Glomerular visceral epithelial cell (primary cell): ENCODE measurements around the gene TMEM125.

ENCODE experiments used
- DNase-seq: peaks from one replicate; pipeline ENCODE4 v3.0.0-alpha.2; 2016; ENCODE audit errors: extremely low spot score

Gene TMEM125

DNA sequence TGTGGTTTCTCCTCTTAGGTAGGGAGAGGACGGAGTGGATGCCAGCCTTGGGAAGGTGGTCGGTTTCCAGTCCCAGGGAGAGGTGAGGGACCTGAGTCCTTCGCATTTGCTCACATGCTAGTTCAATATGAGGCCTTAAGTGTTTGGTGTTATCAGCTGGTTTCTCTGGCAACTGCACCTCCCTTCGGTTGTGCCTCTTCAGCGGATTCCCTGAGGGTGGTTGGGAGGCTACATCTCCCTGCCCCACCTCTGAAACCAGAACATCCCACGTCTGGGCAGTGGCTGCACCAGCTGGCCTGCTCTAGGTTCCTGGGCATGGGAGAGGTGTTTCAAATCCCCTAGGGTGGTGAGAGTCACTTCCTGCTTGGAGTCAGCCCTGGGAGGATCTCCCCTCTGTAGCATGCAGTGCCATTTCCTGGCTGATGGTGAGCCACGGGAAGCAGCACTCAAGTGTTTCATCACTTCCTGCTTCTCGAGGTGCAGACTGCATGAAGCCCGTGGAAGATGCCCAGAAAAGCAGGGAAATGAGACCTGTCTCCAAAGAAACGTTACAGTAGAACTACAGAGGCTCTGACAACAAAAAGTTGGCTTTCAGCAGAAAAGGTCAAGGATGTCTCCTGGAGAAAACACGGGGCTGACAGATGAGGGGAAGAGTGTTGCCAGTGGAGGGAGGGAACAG, 4.5 kb downstream of the TMEM125 start:
- DNase-seq: peak; percentile 11

DNA sequence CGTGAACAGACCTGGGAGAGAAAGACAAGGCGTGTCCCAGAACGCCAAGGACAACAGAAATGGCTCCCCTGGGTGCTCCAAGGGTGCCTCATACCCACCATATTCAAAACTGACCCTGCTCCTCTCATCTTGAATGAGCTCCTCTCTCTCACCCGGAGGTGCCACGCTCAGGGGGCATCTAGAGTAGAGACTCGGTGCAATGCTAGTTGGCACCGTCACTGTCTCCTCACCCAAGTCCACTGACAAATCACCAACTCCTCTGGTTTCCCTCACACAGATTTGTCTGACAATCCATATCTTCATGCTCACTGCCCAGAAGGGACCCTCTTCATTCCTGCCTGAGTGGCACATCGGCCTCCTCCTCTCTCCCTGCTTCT, 5.0 kb downstream of the TMEM125 start:
- no peak for DNase-seq

DNA sequence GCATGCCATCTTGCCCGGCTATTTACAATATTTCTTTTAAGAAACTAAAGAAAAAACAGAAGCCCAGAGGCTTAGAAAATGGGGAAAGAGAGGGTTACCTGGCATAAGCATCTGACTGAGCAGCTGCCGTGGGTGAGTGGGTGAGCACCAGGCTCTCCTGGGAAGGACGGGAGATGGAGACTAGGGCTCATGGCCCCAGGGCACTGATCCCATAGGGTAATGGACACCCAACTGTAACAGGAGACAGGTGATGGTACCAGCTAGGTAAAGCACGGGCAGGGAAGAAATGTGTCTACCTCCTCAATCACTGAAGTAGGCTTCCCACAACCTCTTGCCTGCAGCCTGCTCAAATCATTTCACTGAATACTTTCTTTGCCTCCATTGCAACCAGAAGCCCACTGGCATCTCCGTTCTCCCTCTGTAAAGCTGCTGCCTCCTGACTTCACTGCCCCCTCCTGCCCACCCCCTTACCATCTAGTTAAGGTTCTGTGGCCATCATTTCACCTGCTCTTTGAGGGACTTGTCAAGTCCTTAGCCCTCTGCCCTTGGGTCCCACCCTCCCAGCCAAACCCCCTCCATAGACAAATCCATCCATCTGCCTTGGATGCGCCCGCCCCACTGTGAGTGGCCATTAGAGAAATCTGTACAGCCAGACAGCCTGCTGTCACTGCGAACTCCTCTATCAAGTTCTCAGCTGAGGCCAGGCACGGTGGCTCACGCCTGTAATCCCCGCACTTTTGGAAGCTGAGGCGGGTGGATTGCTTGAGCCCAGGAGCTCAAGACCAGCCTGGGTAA, 6.2 kb downstream of the TMEM125 start:
- DNase-seq: no peak

DNA sequence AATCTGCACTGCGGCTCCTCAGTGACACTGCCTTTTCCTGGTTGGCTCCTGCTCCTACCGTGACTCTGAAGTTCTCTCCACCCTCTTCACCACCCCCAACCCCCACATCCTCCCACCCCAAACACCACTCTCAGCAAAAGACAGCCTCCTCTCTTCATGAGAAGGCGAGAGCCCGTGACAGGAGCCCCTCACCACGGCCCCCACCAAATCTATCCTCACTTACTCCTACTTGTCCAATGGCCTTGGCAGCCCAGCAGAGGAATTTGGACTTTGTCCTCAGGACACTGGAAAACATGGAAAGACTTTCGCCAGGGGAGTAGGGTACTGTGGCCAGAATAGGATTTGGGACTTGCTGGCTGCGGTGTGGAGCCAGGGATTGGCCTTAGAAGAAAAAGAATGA, 6.9 kb downstream of the TMEM125 start:
- DNase-seq: no peak

DNA sequence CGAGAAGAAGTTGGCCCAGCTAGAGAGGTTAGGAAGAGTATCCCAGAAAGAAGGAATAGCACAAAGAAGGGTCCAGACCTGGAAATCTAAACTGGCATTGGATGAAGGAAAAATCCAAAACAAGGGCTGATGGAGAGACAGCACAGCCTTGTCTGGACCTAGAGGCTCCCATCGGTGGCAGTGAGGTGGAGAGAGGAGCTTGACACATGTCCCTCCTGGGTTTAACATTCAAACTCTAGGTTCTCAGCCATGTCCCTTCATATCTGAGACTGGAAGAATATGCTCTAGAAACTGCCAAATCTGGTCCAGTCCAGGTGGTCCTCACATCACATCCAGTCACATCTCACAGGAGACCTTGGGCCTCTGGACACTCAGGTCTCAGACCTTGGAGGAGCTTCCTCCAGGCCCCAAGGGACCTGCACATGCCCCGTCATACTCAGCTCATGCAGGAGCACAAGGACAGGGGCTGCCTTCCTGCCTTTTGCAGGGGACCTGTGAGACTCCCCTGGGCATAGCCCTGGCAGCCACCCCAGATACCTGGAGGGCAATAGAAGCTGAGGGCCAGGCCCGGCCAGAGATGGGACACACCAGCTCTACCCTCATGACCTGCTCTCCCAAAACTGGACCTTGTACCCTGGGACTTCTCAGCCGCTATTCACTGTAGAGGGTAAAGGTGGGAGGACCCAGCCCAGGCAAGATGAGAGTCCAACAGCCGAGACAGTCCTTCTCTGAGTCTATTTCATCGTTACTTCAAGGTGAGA, 7.5 kb downstream of the TMEM125 start:
- DNase-seq: no peak

DNA sequence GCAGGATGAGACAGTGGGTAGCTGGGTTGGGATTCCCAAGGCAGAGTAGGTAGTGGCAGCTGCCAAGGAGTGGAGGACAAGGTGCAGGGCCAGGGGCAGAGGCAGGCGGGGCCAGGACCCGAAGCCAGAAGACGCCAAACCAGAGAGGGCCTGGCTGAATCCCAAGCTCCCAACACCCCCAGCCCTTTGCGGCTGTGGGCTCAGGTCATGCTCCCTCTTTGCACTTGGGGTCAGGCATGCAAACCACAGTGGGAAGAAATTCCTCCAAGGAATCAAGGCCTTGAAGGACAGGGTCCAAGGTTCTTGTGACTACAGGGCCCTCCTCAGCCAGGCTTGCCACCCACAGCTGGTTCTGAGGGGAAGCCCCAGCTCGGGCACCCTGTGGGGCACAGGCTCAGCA, 9.4 kb downstream of the TMEM125 start:
- DNase-seq: no peak

DNA sequence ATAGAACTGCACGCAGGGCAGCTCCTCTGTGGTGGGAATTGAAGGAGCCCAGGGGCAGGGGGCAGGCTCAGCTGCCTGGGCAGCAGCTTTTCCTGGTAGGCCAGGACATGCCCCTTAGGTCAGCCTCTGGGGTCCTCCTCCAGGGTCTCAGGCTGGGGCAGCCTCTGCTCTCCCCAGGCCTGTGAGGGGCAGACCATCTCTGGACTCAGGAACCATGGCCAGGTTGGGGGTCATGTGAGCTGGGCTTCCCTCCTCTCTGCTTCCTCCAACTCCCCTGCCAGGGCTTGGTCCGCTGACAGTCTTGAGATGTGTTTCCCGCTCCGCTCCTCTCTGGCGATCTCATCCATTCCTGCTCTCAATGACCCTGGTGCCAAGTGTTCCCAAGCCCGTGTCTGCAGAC, 9.9 kb downstream of the TMEM125 start:
- no peak for DNase-seq

DNA sequence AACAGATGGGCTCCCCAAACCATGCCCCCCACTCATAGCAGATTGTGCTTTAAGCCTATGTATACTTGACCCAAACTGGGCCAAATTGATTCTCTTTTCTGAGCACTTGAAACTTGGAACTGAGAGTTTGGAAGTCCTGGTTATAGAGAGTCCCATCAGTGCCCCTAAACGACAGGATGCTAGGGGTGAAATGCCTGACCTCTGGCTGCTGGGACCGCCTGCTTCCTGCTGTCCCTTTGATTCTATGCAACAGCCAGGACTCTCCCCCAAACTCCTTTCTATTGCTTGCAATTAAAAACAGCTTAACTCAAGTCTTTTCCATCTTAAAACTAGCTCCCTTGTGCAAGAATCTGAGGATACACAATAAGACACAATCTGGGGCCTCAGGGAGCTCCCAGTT, 10.9 kb downstream of the TMEM125 start:
- DNase-seq: no peak

DNA sequence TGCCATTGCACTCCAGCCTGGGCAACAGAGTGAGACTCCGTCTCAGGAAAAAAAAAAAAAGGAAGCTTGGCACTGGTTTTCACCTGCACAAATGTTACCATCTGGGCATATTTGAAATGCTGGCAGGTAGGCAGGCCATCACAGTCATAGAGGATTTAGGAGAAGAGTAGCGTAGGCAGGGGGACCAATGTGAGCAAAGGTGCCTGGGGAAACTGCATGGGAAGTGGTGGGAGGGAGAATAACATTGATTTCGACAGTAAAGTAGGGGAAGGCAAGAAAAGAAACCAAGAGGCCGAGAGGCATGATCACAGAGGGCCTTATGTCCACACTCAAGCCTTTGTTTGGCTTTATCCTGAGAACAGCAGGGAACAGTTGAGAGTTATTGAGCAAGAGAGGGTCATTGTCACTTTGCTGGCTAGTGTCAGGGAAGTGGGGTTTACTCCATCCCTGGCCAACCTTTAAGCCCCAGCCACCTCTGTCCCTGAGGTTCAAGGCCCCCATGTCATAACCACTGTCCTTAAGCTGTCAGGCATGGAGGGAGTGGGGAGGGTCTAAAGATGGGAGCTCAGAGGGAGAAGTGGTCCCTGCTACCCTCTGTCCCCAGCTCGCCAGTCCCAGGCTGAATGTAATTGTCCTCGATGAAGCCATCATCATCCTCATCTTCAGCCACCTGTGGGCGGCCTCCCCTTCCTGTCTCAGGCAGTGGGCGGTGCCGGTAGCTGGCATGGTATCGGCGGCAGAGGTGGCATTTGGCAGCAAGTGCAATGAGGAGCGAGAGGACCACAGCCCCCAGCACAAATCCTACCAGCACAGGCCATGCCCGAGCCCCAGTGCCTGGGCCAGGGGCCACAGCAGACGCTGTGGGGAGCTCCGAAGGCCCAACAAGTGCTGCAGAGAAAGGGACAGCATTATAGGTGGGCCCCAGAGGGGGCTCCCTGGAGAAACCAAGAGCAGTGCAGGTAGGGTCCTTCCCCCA, 12.7 kb downstream of the TMEM125 start:
- no peak for DNase-seq

DNA sequence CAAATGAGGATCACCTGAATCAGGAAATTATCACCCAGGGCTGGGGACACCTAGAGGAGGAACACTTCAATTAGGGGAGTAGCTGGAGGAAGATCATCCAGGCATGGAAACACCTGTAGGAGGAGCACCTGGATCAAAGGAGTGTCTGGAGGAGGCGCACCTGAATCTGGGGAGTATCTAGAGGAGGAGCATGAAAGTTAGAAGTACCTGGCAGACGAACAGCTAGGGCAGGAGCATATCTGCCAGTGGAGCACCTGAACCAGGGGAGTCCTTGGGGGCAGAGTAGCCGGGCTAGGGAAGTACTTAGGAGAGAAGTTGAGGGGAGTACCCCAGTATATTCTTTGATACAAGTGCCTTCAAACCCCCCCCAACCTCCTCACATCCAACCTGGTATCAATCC, 14.3 kb downstream of the TMEM125 start:
- no peak for DNase-seq

DNA sequence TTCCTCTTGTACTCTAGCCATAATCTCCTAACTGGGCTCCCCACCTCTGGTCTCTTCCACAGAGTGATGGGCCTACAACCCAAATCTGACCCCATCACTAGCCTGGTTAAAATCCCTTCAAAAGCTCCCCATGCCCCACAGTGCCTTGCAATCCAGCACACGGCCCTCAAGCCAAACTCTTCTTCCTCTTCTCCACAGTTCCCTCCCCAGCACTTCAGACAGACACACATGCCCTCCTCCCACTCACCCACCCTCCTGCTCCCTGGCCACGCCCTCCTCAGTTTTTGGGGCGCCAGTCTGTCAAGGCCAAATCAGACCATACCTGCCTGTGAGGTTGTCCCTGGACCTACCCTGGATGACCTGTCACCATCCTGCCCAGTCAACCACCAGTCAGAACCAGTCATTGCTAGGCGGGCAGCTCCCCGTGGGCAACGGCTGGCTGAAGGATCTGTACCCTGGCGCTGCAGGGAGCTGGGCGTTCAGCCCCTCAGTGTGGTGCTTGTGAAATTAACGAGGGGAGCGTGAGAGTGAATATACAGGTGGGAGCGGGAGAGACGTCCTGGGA, 14.8 kb downstream of the TMEM125 start:
- DNase-seq: no peak

DNA sequence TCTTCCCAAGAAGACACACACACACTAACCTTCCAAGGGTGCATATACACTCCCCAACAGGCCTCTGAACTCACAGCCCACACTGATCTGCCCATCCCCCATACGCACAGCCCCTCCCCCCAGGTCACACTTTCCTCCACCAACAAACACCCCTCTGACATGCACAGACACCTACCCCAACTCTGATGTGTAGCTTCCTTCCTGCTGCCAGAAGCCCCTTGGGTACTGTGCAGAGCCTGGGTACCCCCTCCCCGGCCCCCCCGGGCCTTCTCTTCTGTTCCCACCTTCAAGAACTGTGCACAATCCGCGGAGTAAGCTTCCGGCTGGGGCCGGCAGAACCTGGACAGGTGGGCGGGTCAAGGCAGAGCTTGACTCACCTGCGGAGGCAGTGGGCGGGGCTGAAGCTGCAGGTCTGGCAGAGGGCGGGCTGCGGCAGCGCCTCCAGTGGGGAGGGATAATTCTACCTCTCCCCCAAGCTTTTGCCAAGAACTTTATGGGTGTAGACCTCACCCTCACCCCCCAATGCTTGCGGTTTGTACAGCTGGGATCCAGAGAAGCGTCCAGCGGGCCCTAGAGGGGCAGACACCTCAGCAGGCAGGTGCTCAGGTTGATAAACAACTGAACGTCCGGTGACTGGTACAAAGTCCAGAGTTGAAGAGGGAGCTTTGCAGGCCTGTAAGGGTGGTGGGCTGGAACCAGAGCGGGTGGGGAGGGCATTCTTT, 15.6 kb downstream of the TMEM125 start, which contains the start of gene C1orf210:
TSS of gene C1orf210 (minus strand) at position 313 of the 722 bp plus-strand sequence. CDS start 2,311 bp downstream, outside the sequence.
- DNase-seq: peak; percentile 11

DNA sequence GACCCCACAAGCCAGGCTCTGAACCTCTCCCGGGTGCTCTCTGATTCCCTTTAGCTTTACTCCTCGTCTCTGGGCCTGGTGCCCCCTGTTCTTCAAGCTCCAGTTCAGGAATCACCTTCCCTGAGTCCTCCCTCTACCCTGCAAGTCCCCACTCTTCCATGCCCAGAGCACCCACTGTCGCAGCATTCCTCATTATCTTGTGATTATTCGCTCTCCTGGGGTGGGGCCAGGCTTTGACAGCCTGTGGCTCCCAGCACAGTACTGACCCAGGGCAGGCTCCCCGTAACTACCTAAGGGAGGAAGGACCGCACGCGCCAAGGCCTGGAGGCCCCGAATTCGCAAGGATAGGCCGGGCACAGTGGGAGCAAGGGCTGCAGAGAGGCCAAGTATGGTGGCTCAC, 16.3 kb downstream of the TMEM125 start:
- no peak for DNase-seq

DNA sequence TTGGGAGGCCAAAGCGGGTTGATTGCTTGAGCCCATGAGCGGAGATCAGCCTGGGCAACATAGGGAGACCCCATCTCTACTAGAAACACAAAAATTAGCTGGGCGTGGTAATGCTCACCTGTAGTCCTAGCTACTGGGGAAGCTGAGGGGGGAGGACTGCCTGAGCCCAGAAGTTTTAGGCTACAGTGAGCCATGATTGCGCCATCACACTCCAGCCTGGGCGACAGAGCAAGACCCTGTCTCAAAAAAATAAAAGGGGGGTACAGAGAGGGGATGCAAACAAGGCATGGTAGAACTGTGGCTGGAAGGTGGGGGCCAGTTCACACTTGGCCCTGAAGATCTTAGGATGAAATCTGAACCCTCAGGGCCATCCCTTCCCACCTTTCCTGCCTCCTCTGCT, 16.8 kb downstream of the TMEM125 start:
- DNase-seq: no peak

DNA sequence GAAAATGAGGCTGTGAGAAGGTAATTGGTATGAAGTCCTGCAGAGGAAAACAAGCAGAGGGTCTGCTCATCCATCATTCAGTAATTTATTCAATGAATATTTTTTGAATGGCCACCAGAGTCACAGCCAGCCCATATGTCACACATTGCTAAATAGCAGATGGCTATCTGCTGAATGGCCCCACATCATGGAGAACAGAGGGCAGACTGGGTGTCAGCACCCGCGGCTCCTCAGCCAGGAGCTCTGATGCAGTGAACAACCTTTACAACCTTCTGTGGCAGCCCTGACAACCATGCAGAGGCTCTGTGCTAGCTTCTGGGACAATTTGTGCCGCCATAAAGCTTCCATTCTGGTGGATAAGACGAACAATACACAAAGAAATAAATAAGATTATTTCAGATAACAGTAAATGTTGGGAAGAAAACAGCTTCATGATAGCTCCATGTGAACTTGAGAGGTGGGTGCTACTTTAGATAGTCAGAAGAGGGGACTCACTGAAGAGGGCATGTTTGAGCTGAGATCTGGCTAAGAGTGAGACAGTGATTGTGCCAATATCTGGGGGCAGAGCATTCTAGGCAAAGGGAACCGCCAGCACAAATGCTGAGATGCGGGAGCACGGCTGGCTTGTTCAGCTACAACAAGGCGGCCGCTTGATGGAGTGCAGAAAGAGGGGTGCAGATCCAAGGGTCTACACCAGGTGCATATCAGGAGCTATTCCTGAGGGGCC, 18.4 kb downstream of the TMEM125 start:
- no peak for DNase-seq

DNA sequence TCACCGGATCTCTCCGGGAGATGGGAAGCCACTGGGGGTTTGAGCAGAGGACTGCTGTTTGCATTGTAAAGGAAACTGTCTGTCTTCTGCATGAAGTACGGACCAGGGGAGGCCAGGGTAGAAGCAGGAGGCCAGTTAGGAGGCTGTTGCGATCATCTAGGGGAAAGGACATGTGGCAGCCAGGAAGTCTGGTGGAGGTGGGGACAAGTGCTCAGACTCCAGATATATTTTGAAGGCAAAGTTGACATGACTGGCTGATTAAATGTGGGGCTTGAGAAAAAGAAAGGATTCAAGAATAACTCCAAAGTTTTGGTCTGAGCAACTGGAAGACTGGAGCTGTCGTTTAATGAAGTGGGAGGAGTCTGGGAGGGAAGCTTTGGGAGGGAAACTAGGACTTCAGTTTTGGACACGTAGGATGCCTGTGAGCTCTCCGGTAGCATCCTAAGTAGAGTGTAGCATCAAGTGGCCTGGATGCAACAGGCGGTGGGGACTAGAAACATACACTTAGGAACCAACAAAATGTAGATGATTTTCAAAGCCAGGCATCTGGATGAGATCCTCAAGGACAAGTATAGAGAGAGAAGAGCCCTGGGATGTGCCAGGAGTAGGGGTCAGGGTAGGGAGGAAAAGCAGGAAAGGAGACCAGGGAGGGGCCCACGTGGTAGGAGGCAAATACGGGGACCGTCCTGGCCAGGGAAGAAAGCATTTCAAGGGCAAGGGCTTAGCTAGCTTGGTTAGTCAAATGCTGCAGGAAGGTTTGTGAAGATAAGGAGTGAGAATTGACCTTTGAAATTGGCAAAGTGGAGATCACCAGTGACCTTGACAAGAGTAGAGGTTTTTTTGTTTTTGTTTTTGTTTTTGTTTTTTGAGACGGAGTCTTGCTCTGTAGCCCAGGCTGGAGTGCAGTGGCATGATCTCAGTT, 19.3 kb downstream of the TMEM125 start:
- DNase-seq: no peak

DNA sequence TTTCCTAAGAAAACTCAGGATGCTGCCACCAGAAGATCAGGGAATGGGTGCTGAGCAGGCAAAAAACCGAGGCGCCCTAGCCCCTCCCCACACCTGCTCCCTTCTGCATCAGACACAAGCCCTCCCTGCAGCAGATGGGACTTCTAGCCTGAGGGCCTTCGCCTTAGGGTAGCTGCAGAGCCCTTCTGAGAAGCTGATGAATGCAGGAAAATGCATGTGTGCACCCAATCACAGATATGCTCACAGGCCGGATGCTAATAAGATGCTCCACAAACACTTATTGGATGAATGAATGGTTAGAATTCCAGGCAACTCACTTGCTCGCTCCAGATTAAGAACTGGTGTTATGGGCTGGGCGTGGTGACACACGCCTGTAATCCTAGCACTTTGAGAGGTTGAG, 22.4 kb downstream of the TMEM125 start:
- no peak for DNase-seq

DNA sequence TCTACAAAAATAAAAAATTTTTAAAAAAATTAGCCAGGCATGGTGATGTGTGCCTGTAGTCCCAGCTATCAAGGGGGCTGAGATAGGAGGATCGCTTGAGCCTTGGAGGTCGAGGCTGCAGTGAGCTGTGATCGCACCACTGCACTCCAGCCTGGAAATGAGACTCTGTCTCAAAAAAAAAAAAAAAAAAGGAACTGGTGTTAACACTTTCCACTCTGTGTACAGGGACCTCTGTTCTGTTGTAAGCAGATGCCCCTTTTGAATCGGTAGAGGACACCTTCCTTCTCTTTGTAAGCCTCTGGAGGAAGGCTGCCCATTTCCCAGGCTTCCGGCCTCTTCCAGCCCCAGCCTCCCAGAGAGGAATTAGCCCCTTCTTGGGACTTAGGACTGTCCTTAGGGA, 22.9 kb downstream of the TMEM125 start:
- DNase-seq: no peak

DNA sequence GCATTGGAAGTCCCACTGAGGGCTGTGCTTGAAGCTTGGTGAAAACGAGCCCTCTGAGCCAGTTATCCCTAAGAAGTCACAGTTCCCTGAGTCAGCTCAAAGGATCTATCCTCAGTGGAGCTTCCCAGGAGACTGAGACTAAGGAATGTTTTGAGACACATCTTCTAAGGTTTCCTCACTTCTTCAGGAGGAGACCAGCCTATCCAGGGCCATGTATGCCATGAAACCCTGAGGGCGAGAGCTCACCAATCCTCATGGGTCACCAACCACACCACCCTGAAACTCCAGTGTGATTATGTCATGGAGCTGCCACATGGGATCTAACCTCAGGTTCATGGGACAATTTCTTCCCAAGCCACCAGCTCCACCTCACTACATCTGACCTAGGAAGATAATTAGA, 23.4 kb downstream of the TMEM125 start:
- DNase-seq: no peak
